Activated naive CD8-positive, alpha-beta T cell treated with anti-CD3 and anti-CD28 coated beads for 36 hours (primary cell): Measurements from ENCODE around the gene ADIPOR2. TPM values are rescaled to one million over a fixed set of nuclear protein-coding genes. Genes with fewer than 3 reads are reported as not detected.
"Not testable (repeated sequence)": the region's sequence is repeated elsewhere in the genome, so short reads cannot be mapped to it uniquely, and the experiment has no call there.

Source experiments
- DNase-seq: peaks from one replicate; pipeline ENCODE4 v3.0.0; 2021
- H3K27ac Mint-ChIP-seq: one replicate; pipeline ENCODE4 v1.8.0; 2022; ENCODE audit warnings: mild to moderate bottlenecking, moderate library complexity, mixed read lengths
- H3K27me3 Mint-ChIP-seq: one replicate; pipeline ENCODE4 v1.8.0; 2022; ENCODE audit warnings: mild to moderate bottlenecking, mixed read lengths
- H3K36me3 Mint-ChIP-seq: one replicate; pipeline ENCODE4 v1.8.0; 2021; ENCODE audit warnings: mild to moderate bottlenecking, mixed read lengths
- H3K4me1 Mint-ChIP-seq: one replicate; pipeline ENCODE4 v1.8.0; 2021; ENCODE audit warnings: mixed read lengths
- H3K4me3 Mint-ChIP-seq: one replicate; pipeline ENCODE4 v1.8.0; 2022; ENCODE audit warnings: mild to moderate bottlenecking, moderate library complexity, mixed read lengths
- H3K9me3 Mint-ChIP-seq: one replicate; pipeline ENCODE4 v1.8.0; 2022; ENCODE audit warnings: mixed read lengths
- total RNA-seq, 2 experiments: library from RNA; stranded (reverse); gene quantifications; one replicate each; pipeline ENCODE4 v1.2.3, GENCODE V29; 2021

ADIPOR2 gene
- total RNA-seq, 2 experiments from 2014 or later, result 59.8 to 62.9 TPM

DNA sequence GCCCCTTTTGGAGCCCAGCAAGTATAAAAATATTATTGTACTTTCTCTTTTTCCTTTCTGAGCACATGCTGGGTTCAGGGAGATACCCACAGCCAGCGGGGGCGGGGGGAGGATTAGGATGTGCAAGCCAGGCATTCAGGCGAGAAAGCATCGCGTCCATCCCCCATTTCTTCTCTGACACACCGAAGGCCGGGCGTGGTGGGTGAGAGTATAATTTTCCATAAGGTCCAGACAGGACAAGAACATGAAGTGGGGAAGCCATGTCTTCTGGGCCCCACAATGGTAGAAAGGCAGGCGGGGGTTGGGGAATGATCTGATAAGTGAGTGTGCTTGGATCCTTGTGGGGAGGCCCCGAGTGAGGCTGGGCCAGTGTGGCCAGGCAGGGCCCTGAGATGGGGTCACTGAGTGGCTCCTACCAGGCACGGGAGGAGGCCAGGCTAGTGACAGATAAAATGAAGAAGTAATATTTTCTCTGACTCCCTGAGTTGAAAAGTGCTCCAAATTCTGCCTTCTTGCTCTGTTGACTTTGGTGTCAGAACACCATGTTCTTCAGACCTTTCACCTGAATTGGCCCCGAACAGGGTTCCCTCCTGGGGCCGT is 118.8 kb downstream of the ADIPOR2 start:
- Mint-ChIP-seq H3K36me3 (no peaks in the 10 kb centered on the region), H3K4me3 (no peak overlapping the region), H3K27ac (no peak overlapping the region), H3K9me3 (no peaks in the 10 kb centered on the region), H3K27me3 (peaks cover under 1% of the 10 kb centered on the region), H3K4me1 (peaks cover 2% of the 10 kb centered on the region)
- no peak for DNase-seq

DNA sequence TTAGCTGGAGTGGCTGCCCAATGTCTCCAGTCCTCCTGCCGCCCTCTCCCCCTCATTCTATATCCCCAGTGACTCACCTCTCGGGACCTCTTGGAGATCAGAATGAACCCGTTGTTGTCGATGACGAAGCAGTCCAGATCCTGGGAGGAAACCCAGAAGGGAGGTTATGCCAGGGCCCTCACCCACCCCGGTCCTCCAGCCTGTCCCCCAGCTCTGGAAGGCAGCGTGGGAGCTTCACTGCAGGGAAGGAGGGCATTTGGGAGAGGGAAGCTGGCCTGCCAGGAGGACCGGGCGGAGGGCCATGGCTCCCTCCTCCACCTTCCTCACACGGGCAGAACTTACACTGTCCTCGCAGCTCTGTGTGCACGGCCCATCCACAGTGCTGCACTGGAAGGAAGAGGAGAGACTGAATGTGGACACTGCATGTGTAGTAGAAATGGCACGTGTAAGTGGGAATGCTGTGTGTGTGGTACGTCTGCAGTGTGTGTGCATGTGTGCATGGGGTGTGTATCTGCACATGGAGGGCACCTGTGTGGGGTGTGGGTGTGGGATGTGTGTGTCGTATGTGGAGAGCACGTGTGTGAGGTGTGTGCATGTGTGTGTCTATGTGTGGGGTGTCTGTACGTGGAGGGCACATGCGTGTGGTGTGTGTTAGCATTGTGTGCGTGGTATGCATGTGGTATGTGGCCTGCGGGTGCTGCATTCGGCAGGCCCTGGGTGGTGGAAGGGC is 119.5 kb downstream of the ADIPOR2 start:
- Mint-ChIP-seq H3K4me1 (no peaks in the 10 kb centered on the region), H3K27ac (peak overlapping the region; percentile 6), H3K9me3 (no peaks in the 10 kb centered on the region), H3K36me3 (no peaks in the 10 kb centered on the region), H3K27me3 (peaks cover 3% of the 10 kb centered on the region), H3K4me3 (no peak overlapping the region)
- DNase-seq, result no peak

DNA sequence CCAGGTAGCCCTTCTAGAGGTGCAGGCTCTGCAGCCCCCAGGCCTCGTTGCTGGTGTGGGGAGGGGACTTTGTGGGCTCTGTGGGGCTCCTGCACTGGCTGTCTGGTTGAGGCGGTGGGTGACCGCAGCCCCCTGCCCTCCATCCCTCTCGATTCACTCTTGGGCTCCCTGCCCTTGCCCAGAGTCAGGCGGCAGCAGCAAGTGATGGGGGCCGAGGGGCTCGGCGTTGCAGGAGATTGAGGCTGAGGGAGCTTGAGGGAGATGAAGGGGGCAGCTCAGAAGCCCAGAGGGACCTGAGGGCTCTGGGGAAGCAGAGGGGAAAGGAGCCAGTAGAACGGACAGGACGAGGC is 120.0 kb downstream of the ADIPOR2 start:
- no peak overlapping the region for H3K4me3 Mint-ChIP-seq
- no peaks in the 10 kb centered on the region for H3K9me3 Mint-ChIP-seq
- H3K27me3 Mint-ChIP-seq, result peaks cover 3% of the 10 kb centered on the region
- H3K4me1 Mint-ChIP-seq, result no peaks in the 10 kb centered on the region
- H3K27ac Mint-ChIP-seq, result no peak overlapping the region
- DNase-seq, result no peak
- H3K36me3 Mint-ChIP-seq, result no peaks in the 10 kb centered on the region

DNA sequence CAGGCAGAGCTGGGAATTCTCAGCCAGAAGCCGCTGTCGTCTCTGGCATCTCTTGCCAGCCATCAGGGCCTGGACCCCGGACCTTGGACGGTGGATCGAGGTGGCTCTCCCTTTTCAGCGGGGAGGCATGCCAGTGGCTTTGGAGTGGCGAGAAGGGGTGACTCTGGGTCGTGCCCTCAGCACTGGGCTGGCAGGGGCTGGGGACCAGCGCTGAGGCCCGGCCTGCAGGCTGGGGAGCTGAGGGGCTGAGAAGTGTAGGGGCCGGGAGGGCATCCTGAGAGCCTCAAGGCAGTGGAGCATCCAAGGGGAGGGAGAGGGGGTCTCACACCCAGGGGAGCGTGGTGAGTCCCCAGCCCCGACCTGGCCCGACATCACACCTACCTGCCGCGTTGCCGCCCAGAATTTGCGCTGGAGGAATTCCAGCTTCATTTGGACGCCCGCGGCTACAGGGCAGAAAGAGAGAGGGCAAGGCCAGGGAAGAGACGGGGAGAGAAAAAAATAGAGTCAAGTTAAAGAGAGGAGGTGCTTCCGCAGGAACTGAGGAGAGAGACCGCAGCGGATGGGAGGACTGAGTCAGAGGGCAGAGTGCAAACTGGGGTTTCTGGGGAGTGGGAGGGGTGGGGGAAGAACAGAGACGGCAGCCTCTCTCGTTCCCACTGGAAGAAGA is 120.5 kb downstream of the ADIPOR2 start:
- Mint-ChIP-seq H3K4me1 (no peaks in the 10 kb centered on the region), H3K4me3 (peak overlapping the region; percentile 19)
- no peak for DNase-seq

DNA sequence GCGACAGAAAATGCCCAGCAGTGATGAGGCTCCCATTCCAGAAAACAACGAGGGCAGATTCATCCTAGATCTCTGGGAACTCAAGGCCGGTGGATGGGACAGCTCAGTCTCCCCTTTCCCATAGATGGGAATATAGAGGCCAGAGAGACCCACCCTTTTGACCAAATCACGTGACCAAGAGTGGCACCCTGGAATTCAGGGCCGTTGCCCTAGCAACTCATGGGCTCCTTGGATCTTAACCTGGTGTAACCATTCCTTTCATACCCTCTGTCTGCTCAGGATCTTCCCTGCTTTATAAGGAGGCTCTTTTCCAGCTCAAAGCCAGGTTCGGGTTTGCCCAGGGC is 121.0 kb downstream of the ADIPOR2 start:
- no peaks in the 10 kb centered on the region for H3K9me3 Mint-ChIP-seq
- no peak for DNase-seq
- H3K4me3 Mint-ChIP-seq, result no peak overlapping the region
- no peaks in the 10 kb centered on the region for H3K4me1 Mint-ChIP-seq
- no peaks in the 10 kb centered on the region for H3K36me3 Mint-ChIP-seq
- H3K27ac Mint-ChIP-seq, result no peak overlapping the region
- H3K27me3 Mint-ChIP-seq, result peaks cover 3% of the 10 kb centered on the region

More for the DNA sequence above, 120.5 kb downstream of the ADIPOR2 start:
- Mint-ChIP-seq H3K36me3 (no peaks in the 10 kb centered on the region), H3K27ac (no peak overlapping the region), H3K27me3 (peaks cover 3% of the 10 kb centered on the region), H3K9me3 (no peaks in the 10 kb centered on the region)

DNA sequence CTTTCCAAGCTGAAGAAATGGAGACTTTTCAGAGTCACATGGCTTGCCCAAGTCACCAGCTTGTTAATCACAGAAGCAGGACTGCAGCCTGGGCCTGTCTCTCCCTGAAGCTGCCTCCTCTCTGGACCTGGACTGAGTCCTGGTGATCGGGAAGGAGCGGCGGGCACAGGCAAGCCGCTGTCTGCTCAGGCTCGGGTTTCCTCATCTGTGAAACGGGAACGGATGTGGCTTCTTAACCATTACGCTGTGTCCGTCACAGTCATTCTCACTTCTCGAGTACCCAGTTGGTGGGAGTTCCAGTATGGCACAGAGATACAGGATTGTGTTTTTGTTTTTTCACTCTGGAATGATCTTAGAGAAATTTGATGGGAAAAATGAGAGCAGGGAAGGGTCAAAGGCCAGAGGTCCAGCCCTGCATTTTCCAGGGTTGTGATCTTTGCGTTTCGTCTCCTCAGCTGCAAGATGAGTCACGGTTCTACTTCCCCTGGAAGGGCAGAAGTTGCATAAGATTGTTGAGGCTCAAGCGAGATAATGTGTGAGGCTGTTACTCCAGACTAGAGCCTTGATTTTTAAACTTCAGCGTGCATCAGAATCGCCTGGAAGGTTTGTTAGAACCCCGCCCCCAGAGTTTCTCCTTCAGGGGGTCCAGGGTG is 121.9 kb downstream of the ADIPOR2 start:
- no peak for DNase-seq
- Mint-ChIP-seq H3K4me1 (no peaks in the 10 kb centered on the region), H3K4me3 (no peak overlapping the region), H3K27me3 (peaks cover 3% of the 10 kb centered on the region), H3K9me3 (no peaks in the 10 kb centered on the region), H3K27ac (no peak overlapping the region), H3K36me3 (no peaks in the 10 kb centered on the region)

DNA sequence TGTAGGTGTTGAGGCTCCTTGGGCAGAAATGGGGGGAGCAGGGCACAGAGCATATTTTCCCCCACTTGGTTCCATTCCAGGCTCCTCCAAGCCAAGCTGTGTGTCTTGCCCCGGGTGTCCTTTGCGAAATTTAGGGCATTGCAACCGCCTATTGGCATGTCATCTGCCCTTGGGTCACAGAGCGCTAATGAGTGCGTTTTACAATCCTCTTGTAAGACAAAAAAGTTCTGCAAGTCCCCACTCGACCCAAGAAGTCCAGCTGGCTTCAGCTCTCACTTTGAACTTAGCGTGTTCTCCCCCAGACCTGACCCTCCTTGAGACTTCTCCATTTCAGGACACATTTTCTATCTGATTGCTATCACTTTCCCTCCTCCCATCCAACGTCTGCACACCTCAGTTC is 123.4 kb downstream of the ADIPOR2 start:
- no peak for DNase-seq
- Mint-ChIP-seq H3K27me3 (peaks cover 7% of the 10 kb centered on the region), H3K4me1 (no peaks in the 10 kb centered on the region), H3K9me3 (no peaks in the 10 kb centered on the region), H3K36me3 (no peaks in the 10 kb centered on the region), H3K27ac (no peak overlapping the region), H3K4me3 (no peak overlapping the region)

DNA sequence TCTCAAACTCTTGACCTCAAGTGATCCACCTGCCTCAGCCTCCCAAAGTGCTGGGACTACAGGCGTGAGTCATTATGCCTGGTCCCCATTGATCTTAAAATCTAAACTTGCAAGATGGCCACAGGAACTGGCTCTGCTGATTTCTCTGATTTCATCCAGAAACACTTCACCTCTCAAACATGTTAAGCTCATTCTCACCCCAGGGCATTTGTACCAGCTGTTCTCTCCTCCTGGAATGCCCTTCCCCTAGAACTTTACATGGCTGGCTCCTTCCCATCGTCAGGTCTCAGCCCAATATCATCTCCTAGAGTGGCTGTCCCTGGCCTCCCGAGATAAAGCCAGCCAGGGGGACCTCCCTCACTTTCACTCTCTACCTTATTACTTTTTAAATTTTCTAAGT is 124.2 kb downstream of the ADIPOR2 start:
- Mint-ChIP-seq H3K27ac (no peak overlapping the region), H3K27me3 (peaks cover 13% of the 10 kb centered on the region), H3K9me3 (no peaks in the 10 kb centered on the region), H3K4me1 (peaks cover 3% of the 10 kb centered on the region), H3K36me3 (no peaks in the 10 kb centered on the region), H3K4me3 (no peak overlapping the region)
- DNase-seq, result no peak

DNA sequence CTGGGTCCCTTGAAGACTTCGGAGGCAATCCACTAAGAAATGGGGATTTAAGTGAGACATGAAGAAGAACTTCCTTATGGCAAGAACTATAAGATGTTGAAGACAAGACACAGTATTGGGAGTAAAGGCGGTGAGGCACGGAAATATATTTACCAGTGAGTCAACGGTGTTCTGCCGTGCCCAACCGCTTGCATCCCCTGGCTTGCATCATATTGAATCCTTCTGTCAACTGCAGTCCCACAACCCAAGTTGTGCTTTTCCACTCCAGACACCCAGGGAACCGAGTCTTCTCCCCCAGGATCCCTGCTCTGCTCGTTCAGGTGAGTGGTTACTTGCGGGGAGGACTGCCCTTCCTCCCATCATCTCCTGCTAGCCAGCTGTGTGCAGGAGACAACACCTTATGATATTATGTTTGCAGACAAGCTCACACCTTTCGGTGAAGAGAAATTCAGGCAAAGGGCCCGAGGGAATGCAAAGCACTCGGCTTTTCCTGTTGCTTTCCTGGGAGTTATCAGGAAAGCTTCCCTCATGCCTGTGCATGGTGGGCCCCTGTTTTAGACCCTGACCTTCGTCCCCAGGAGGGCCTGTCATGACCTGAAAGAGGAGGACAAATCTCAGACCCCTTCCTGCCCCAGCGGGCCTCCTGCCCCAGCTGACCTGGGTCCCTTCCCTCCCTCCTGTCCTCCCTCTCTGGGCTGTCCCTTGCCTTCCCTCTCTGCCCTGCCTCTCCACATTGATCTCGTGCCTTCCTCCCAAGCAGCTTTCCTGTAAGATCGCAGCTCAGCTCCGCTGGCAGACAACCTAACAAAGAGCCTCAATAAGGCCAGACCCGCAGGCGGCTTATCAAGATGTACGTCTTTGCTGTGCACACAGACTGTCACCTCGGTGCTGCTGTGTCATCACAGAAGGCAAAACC is 125.2 kb downstream of the ADIPOR2 start:
- Mint-ChIP-seq H3K4me1 (peaks cover 3% of the 10 kb centered on the region), H3K27ac (no peak overlapping the region), H3K9me3 (no peaks in the 10 kb centered on the region), H3K36me3 (no peaks in the 10 kb centered on the region), H3K27me3 (peaks cover 22% of the 10 kb centered on the region), H3K4me3 (no peak overlapping the region)
- no peak for DNase-seq

DNA sequence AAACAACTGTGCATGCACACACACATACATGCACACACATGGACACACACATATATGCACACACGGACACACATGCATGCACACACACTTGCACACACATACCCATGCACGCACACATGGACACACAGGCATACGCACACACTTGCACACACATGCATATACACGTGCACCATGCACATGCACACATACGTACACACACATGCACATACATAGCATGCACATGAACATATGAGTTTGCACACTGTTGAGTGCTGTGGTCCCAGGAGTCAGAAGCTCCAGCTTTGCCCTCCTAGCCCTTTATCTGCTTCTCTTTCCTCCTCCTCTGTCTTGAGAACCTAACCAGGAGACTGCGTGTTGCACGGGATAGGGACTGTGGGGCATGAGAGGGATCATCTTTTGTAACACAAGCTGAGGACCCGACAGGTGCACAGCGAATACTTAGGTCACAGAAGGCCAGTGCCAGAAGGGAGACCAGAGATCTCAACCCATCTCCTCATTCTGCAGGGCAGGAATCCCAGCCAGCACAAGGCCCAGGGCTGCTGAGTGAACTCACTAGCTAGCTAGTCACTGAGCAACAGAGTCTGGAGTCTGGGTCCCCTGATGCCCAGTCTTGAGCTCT is 126.0 kb downstream of the ADIPOR2 start:
- Mint-ChIP-seq H3K4me3 (no peak overlapping the region), H3K27me3 (peaks cover 26% of the 10 kb centered on the region), H3K36me3 (no peaks in the 10 kb centered on the region), H3K4me1 (peaks cover 3% of the 10 kb centered on the region), H3K27ac (no peak overlapping the region), H3K9me3 (no peaks in the 10 kb centered on the region)
- DNase-seq, result no peak

DNA sequence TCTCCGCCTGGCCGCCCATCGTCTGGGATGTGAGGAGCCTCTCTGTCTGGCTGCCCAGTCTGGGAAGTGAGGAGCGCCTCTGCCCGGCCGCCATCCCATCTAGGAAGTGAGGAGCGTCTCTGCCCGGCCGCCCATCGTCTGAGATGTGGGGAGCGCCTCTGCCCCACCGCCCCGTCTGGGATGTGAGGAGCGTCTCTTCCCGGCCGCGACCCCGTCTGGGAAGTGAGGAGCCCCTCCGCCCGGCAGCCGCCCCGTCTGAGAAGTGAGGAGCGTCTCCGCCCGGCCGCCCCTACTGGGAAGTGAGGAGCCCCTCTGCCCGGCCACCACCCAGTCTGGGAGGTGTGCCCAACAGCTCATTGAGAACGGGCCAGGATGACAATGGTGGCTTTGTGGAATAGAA is 127.1 kb downstream of the ADIPOR2 start:
- not testable (repeated sequence) for H3K27ac Mint-ChIP-seq, H3K4me1 Mint-ChIP-seq, H3K36me3 Mint-ChIP-seq, DNase-seq, H3K4me3 Mint-ChIP-seq, H3K9me3 Mint-ChIP-seq
- peaks cover 33% of the 10 kb centered on the region for H3K27me3 Mint-ChIP-seq

DNA sequence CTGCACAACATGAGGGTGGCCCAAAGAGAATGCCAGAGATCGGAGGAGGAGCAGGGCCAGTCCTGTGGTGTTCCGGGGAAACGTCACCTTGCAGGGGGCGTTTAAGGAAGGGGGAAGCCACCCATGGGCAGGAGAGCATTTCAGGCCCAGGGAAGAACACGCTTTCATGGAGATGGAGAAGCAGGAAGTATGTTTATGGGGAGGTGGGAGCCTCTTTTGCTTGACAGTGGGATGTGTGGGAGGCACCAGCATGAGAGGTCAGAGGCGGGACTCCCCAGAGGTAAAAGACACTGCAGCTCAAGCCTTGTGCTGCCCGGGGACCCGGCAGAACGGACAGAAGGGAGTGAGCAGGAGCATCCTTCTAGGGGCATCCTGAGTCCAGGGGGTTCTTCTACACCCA is 128.2 kb downstream of the ADIPOR2 start:
- no peak for DNase-seq
- H3K36me3 Mint-ChIP-seq, result no peaks in the 10 kb centered on the region
- H3K4me3 Mint-ChIP-seq, result no peak overlapping the region
- no peaks in the 10 kb centered on the region for H3K9me3 Mint-ChIP-seq
- H3K27me3 Mint-ChIP-seq, result peaks cover 33% of the 10 kb centered on the region
- peaks cover 3% of the 10 kb centered on the region for H3K4me1 Mint-ChIP-seq
- no peak overlapping the region for H3K27ac Mint-ChIP-seq

DNA sequence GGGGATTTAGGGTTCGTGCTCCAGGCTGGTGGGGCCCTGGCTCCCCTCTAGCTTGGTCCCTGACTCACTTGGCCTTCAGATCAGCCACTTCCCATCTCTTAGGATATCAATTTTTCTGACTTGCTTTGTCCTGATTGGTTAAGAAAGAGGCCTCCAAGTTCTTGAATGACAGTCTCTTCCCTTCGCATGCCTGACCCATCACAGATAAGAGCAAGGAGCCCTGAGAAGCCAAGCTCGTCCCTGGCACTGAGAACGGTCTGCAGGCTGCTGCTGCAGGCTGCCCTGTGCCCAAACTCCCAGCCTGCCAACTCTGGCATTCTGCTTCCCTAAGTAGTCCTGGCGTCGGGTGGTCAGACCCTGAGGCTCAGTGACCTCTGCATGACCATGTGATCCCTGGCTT is 128.7 kb downstream of the ADIPOR2 start:
- H3K9me3 Mint-ChIP-seq, result no peaks in the 10 kb centered on the region
- no peak overlapping the region for H3K4me3 Mint-ChIP-seq
- H3K27me3 Mint-ChIP-seq, result peaks cover 33% of the 10 kb centered on the region
- H3K4me1 Mint-ChIP-seq, result peaks cover 3% of the 10 kb centered on the region
- no peaks in the 10 kb centered on the region for H3K36me3 Mint-ChIP-seq
- no peak overlapping the region for H3K27ac Mint-ChIP-seq
- DNase-seq, result no peak

DNA sequence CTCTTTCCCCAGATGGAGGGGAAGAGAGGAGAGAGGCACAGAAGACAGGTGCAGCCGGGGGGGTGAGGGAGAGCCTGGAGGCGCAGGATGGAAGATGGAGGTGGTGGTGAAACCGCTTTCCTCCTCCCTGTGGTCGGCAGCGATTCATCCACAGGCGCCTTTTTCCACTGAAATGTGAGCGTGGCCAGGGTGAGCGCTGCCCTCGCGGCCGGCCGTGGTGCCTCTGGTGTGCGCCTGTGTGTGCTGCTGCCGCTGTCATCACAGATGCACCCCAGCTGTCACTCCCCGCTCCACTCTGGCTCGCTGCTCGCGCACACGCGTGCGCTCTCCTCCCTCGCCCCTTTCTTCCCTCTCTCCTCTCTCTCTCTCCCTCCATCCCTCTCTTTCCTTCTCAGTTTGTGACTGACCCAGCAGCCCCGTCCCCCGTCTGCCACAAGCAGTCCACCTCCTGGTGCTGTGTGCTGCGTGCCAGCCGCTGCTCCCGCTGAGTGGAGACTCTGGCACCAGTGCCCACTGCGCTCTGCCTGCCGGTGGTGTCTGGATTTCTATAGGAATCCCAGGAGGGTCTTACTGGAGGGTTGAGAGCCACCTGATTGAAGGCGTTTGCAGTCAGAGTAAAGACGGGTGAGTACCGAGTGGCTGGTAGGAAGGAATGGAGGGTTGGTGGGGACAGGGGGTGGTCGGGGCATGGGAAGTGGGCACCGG is 129.5 kb downstream of the ADIPOR2 start, which contains the start of gene LRTM2:
Gene LRTM2 (plus strand): TSS at position 375 of the 705 bp plus-strand sequence. CDS start 7,584 bp downstream, outside the sequence.
- Mint-ChIP-seq H3K9me3 (no peaks in the 10 kb centered on the region), H3K27me3 (peaks cover 30% of the 10 kb centered on the region), H3K36me3 (no peaks in the 10 kb centered on the region), H3K27ac (no peak within 1 kb of the TSS), H3K4me3 (no peak within 1 kb of the TSS), H3K4me1 (peaks cover 3% of the 10 kb centered on the region)
- no peak for DNase-seq
